ENCODE measurements around the gene NXPE1. TPM values are rescaled to one million over a fixed set of nuclear protein-coding genes. Genes with fewer than 3 reads are reported as not detected.
"Not testable (repeated sequence)": the region's sequence is repeated elsewhere in the genome, so short reads cannot be mapped to it uniquely, and the experiment has no call there.

NXPE1 gene
- not detected for total RNA-seq

DNA sequence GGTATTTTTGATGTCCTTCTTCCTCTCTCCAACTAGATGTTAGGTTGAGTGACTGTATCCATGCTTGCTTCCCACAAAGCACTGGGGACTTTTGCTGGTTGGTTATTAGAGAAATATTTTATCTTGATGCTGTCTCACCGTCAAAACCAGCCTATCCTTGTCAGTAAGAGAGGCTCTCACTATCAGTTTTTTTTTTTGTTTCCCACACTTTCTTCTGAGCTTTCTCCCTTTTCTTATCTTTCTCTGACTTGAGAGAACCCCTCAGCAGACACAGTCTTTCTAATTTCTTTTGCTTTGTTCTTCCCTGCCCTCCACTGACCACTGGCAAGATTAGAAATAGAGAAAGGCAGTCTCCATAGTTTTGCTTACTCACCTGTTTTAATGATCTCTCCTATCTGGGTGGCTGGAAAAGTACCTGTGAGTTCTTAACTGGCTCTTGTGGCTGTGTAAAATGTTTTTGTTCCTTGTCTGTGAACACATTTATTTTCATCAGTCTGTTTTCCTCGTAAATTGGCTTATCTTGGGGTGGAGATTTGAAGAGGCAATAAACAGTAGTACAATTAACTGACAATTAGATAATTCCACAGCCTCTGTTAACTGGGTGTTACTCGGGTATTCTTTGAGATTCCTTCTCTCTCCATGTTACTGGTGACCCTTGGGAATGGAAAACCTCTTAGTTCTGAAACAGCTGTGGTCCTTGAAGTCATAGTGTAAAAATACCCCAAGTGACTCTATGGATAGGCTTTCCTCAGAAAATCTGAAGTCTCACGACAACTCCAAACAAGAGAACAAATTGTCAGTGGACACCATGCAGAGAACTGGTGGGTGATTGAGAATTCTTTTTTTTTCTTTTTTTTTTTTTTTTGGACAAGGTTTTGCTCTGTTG, at the start of gene NXPE1:
Gene NXPE1, minus strand, starts transcription at position 457 of the 886 bp plus-strand sequence. CDS start 8,680 bp downstream, outside the sequence.
- Histone ChIP-seq H3K36me3 (no peaks in the 10 kb centered on the region), H3K9me3 (no peaks in the 10 kb centered on the region), H3K27me3 (no peaks in the 10 kb centered on the region), H3K27ac (no peak within 1 kb of the TSS), H3K4me1 (no peaks in the 10 kb centered on the region), H3K4me3 (no peak within 1 kb of the TSS)
- no peak for DNase-seq (ENCODE audit: low spot score)
- TF ChIP-seq, protein P1, sequence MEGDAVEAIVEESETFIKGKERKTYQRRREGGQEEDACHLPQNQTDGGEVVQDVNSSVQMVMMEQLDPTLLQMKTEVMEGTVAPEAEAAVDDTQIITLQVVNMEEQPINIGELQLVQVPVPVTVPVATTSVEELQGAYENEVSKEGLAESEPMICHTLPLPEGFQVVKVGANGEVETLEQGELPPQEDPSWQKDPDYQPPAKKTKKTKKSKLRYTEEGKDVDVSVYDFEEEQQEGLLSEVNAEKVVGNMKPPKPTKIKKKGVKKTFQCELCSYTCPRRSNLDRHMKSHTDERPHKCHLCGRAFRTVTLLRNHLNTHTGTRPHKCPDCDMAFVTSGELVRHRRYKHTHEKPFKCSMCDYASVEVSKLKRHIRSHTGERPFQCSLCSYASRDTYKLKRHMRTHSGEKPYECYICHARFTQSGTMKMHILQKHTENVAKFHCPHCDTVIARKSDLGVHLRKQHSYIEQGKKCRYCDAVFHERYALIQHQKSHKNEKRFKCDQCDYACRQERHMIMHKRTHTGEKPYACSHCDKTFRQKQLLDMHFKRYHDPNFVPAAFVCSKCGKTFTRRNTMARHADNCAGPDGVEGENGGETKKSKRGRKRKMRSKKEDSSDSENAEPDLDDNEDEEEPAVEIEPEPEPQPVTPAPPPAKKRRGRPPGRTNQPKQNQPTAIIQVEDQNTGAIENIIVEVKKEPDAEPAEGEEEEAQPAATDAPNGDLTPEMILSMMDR (IDR thresholded peaks at IDR 0.05), result no peak

DNA sequence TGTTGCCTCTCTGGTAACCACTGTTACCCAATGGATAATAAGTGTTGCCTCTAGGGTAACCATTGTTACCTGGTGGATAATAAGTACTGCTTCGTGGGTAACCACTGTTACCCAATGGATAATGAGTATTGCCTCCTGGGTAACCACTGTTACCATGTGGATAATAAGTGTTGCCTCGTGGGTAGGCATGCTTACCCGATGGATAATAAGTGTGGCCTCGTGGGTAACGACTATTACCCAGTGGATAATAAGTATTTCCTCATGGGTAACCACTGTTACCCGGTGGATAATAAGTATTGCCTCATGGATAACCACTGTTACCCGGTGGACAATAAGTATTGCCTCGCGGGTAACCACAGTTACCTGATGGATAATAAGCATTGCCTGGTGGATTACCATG, 49.7 kb upstream of the NXPE1 start:
- DNase-seq (ENCODE audit: low spot score), result no peak
- TF ChIP-seq, protein P1 (IDR thresholded peaks at IDR 0.05), result no peak
- no peaks in the 10 kb centered on the region for H3K27me3 ChIP-seq
- H3K4me3 ChIP-seq, result no peak overlapping the region
- no peaks in the 10 kb centered on the region for H3K9me3 ChIP-seq
- no peaks in the 10 kb centered on the region for H3K4me1 ChIP-seq
- H3K27ac ChIP-seq, result no peak overlapping the region
- no peaks in the 10 kb centered on the region for H3K36me3 ChIP-seq

DNA sequence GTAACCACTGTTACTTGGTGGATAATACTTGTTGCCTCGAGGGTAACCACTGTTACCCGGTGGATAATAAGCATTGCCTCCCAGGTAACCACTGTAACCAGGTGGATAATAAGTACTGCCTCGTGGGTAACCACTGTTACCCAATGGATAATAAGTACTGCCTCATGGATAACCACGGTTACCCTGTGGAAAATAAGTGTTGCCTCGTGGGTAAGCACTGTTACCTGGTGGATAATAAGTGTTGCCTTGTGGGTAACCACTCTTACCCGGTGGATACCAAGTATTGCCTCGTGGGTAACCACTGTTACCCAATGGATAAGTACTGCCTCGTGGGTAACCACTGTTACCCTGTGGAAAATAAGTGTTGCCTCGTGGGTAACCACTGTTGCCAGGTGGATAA, 48.9 kb upstream of the NXPE1 start:
- not testable (repeated sequence) for H3K36me3 ChIP-seq; H3K27ac ChIP-seq; DNase-seq (ENCODE audit: low spot score); H3K4me3 ChIP-seq; H3K4me1 ChIP-seq; H3K9me3 ChIP-seq; H3K27me3 ChIP-seq

DNA sequence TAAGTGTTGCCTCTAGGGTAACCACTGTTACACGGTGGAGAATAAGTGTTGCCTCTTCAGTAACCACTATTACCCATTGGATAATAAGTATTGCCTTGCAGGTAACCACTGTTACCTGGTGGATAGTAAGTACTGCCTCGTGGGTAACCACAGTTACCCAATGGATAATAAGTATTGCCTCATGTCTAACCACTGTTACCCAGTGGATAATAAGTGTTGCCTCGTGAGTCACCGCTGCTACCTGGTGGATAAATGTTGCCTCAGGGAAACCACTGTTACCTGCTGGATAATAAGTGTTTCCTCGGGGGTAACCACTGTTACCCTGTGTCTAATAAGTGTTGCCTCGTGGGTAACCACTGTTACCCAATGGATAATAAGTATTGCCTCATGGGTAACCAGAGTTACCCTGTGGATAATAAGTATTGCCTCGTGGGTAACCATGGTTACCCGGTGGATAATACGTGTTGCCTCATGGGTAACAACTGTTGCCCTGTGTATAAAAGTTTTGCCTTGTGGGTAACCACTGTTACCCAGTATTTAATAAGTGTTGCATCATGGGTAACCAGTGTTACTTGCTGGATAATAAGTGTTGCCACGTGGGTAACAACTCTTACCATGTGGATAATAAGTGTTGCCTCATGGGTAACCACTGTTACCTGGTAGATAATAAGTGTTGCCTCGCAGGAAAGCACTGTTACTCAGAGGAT, 48.2 kb upstream of the NXPE1 start:
- Histone ChIP-seq H3K9me3 (no peaks in the 10 kb centered on the region), H3K4me3 (no peak overlapping the region), H3K27me3 (no peaks in the 10 kb centered on the region), H3K36me3 (no peaks in the 10 kb centered on the region), H3K4me1 (no peaks in the 10 kb centered on the region), H3K27ac (no peak overlapping the region)
- DNase-seq (ENCODE audit: low spot score), result no peak
- TF ChIP-seq, protein P1 (IDR thresholded peaks at IDR 0.05), result no peak

DNA sequence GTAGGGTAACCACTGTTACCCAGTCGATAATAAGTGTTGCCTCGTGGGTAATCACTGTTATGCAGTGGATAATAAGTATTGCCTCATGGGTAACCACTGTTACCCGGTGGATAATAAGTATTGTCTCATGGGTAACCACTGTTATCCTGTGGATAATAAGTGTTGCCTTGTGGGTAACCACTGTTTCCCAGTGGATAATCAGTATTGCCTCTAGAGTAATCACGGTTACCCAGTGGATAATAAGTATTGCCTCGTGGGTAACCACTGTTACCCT, 47.1 kb upstream of the NXPE1 start:
- H3K27ac ChIP-seq; H3K27me3 ChIP-seq; H3K4me3 ChIP-seq; H3K4me1 ChIP-seq; DNase-seq (ENCODE audit: low spot score); H3K36me3 ChIP-seq; H3K9me3 ChIP-seq: not testable (repeated sequence)

DNA sequence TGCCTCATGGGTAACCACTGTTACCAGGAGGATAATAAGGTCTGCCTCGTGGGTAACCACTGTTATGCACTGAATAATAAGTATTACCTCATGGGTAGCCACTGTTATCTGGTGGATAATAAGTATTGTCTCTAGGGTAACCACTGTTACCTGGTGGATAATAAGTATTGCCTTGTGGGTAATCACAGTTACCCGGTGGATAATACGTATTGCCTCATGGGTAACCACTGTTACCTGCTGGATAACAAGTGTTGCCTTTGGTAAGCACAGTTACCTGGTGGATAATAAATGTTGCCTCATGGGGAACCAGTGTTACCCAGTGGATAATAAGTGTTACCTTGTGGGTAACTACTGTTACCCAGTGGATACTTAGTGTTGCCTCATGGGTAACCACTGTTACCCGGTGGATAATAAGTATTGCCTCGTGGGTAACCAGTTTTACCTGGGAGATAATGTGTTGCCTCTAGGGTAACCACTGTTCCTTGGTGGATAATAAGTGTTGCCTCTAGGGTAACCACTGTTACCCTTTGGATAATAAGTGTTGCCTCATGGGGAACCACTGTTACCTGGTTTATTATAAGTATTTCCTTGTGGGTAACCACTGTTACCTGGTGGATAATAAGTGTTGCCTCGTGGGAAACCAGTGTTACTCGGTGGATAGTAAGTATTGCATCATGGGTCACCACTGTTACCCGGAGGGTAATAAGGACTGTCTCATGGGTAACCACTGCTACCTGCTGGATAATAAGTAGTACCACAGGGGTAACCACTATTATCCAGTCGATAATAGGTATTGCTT, 46.5 kb upstream of the NXPE1 start:
- no peak overlapping the region for H3K4me3 ChIP-seq
- TF ChIP-seq, protein P1 (IDR thresholded peaks at IDR 0.05), result no peak
- H3K9me3 ChIP-seq, result no peaks in the 10 kb centered on the region
- no peaks in the 10 kb centered on the region for H3K27me3 ChIP-seq
- no peak overlapping the region for H3K27ac ChIP-seq
- no peaks in the 10 kb centered on the region for H3K4me1 ChIP-seq
- H3K36me3 ChIP-seq, result no peaks in the 10 kb centered on the region
- no peak for DNase-seq (ENCODE audit: low spot score)

All from right atrium auricular region (tissue), 2 donors.